Central memory CD8-positive, alpha-beta T cell (primary cell): ENCODE measurements around the gene SOBP.
A peak's percentile ranks its signal among the peaks of the same experiment; 100 is the strongest.

Source experiments
- ATAC-seq: fragments of 150-1000 bp; cut with Tn5 transposase; replicated peaks from 2 replicates; pipeline ENCODE4 v1.10.0; 2022; ENCODE audit warnings: mild to moderate bottlenecking, moderate FRiP score, moderate number of reproducible peaks; ENCODE audit not compliant: poor library complexity, severe bottlenecking; ENCODE audit errors: extremely low read depth
- DNase-seq, 2 donors: peaks; one replicate each; pipeline ENCODE4 v3.0.0; 2021; ENCODE audit warnings: low spot score in 2 of 2
- H3K27ac Mint-ChIP-seq: one replicate; pipeline ENCODE4 v1.8.0; 2022; ENCODE audit warnings: low read depth, mild to moderate bottlenecking, moderate library complexity, mixed read lengths
- H3K27me3 Mint-ChIP-seq: one replicate; pipeline ENCODE4 v1.8.0; 2022; ENCODE audit warnings: mixed read lengths
- H3K36me3 Mint-ChIP-seq: one replicate; pipeline ENCODE4 v1.8.0; 2022; ENCODE audit warnings: mild to moderate bottlenecking, moderate library complexity, mixed read lengths; ENCODE audit not compliant: insufficient read depth
- H3K4me1 Mint-ChIP-seq: one replicate; pipeline ENCODE4 v1.8.0; 2022; ENCODE audit warnings: mixed read lengths
- H3K4me3 Mint-ChIP-seq: one replicate; pipeline ENCODE4 v1.8.0; 2022; ENCODE audit warnings: mild to moderate bottlenecking, moderate library complexity, mixed read lengths
- H3K9me3 Mint-ChIP-seq: one replicate; pipeline ENCODE4 v1.8.0; 2022; ENCODE audit warnings: mixed read lengths

SOBP gene, protein sequence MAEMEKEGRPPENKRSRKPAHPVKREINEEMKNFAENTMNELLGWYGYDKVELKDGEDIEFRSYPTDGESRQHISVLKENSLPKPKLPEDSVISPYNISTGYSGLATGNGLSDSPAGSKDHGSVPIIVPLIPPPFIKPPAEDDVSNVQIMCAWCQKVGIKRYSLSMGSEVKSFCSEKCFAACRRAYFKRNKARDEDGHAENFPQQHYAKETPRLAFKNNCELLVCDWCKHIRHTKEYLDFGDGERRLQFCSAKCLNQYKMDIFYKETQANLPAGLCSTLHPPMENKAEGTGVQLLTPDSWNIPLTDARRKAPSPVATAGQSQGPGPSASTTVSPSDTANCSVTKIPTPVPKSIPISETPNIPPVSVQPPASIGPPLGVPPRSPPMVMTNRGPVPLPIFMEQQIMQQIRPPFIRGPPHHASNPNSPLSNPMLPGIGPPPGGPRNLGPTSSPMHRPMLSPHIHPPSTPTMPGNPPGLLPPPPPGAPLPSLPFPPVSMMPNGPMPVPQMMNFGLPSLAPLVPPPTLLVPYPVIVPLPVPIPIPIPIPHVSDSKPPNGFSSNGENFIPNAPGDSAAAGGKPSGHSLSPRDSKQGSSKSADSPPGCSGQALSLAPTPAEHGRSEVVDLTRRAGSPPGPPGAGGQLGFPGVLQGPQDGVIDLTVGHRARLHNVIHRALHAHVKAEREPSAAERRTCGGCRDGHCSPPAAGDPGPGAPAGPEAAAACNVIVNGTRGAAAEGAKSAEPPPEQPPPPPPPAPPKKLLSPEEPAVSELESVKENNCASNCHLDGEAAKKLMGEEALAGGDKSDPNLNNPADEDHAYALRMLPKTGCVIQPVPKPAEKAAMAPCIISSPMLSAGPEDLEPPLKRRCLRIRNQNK

DNA sequence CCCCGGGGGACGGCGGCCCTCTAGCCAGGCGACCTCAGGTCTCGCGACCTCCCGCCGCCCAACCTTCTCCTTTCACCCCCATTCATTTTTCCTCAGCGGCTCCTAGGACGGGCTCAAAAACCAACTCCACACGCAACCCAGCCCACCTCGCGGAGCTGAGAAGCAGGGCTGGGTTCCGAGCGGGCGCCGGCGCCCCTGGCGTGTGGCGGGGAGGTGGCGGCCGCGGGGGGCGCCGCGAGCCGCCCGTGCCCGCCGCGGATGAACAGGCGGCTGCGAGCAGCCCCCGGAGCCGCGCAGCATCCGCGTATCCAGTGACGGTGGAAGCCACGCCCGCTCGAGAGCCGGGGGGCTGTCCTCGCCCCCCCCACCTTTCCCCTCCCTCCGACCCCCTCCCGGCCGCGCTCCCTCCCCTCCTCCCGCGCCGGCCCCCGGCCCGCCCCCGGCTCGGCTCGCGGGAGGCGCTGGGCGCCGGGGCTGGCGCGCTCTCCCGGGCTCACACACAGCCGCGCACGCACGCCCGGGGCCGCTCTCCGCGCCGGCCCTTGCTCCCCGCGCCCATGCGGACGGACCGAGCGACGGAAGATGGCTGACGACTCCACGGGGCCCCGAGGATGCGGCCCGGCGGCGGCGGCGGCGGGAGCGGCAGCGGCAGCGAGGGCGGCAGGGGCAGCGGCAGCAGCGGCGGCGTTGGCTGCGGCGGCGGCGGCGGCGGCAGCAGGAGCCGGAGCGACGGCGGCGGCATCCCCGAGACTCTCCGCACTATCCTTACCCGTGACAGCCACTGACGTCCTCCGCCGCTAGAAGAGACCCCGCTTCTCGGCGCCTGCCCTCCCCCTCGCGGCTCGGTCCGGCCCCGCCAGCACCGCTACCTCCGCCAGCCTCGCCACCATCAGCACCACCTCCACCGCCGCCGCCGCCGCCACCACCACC is at the start of gene SOBP:
SOBP (plus strand) TSS at position 482 of the 930 bp plus-strand sequence. CDS start 500 bp downstream, outside the sequence.
- Mint-ChIP-seq H3K4me3 (peak within 1 kb of the TSS; percentile 90), H3K4me1 (peaks cover 15% of the 10 kb centered on the region), H3K36me3 (peaks cover 4% of the 10 kb centered on the region), H3K27me3 (peaks cover 44% of the 10 kb centered on the region), H3K9me3 (no peaks in the 10 kb centered on the region), H3K27ac (peak within 1 kb of the TSS; percentile 77)
- ATAC-seq (peak; percentile 50), DNase-seq (no peak)

DNA sequence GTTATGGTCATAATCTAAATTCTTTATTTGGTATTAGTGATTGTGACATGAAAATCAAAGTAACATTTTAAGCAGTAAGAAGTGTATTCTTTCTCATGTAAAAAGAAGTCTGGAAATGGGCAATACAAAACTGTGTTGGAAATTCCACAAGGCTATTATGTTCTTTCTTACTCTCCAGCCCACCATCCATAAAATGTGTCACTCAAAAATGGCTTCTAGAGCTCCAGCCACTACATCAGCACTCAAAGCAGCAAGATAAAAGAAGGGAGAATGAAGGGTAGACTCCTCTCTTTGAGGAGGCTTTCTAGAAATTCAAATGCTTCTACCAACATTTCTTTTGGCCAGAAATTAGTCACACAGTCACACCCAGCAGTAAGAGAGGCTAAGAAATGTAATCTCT is 49.0 kb upstream of the SOBP start:
- Mint-ChIP-seq H3K36me3 (peaks cover 5% of the 10 kb centered on the region), H3K4me3 (no peak overlapping the region), H3K9me3 (no peaks in the 10 kb centered on the region), H3K4me1 (peaks cover 22% of the 10 kb centered on the region), H3K27me3 (no peaks in the 10 kb centered on the region), H3K27ac (no peak overlapping the region)
- DNase-seq (no peak), ATAC-seq (no peak)

DNA sequence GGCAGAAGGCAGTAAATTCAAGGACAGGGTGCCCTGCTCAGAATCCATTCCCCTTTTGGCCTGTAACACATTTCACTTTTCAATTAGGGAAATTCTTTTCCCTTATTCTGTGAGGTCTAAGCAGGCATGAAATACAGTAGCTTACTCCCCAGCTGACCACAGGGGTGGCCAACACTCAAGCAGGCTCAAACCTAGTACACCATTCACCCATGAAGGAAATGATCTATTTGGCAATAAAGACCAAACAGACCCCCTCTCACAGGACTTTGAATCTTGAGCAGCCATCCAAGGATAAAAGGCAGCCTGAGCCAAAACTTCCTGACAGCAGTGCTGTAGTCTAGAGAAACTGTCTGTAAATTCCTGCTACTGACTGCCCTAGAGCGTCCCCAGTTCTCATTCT is 48.2 kb upstream of the SOBP start:
- ATAC-seq: no peak
- Mint-ChIP-seq H3K4me1 (peaks cover 22% of the 10 kb centered on the region), H3K9me3 (no peaks in the 10 kb centered on the region), H3K4me3 (no peak overlapping the region), H3K36me3 (peaks cover 5% of the 10 kb centered on the region), H3K27ac (no peak overlapping the region), H3K27me3 (no peaks in the 10 kb centered on the region)
- no peak for DNase-seq

DNA sequence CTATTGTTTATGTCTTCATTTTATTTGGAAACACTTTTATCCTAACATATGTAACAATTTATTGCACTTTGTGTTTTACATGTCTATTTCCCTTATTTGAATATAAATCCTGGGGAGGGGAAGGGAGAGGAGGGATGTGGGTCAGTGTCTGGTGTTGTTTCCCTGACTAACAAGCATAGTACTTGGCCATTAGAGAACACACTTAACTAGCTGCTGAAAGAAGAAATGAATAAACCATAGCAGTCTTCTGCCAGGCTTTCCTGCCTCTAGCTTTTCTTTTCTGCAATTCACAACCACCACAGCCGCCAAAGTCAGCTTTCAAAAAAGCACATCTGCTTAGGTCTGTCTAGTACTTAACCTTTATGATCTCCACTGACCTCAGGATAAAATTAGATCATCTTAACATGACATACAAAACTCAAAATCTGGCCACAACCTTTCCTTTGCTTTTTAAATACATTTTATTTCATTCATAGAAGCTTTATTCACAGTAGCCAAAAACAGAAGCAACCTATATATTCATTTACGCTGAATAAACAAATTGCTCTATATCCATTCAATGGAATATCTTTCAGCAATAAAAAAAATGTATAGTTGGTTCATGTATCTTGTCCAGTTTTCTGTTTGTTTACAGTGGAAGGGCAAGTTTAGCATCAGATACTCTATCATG is 46.8 kb upstream of the SOBP start:
- H3K27me3 Mint-ChIP-seq: no peaks in the 10 kb centered on the region
- peaks cover under 1% of the 10 kb centered on the region for H3K9me3 Mint-ChIP-seq
- peaks cover 16% of the 10 kb centered on the region for H3K4me1 Mint-ChIP-seq
- H3K4me3 Mint-ChIP-seq: no peak overlapping the region
- H3K27ac Mint-ChIP-seq: no peak overlapping the region
- no peak for ATAC-seq
- DNase-seq: no peak
- peaks cover 7% of the 10 kb centered on the region for H3K36me3 Mint-ChIP-seq

DNA sequence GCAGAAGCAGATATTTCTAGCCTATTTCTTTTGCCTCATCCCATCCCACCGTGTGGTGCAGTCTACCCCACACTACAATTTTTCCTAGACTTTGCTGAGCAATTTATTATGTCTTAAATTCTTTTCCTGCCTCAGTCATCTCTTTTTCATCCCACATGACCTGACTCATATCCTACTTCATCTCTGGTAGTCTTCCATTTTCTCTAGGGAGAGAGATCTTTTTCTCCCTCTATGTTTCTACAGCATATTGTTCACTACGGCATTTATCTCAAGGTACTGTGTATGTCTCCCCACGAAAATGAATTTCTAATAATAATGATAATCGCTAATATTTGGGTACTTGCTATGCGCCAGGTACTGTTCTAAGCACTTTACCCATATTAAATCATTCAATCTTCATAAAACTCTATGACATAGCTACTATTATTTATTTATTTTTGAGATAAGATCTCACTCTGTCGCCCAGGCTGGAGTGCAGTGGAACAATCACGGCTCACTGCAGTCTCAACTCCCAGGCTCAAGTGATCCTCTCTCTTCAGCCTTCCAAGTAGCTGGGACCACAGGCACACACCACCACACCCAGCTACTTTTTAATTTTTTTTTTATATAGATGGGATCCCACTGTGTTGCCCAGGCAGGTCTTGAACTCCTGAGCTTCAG is 46.2 kb upstream of the SOBP start:
- peaks cover 7% of the 10 kb centered on the region for H3K9me3 Mint-ChIP-seq
- no peaks in the 10 kb centered on the region for H3K27me3 Mint-ChIP-seq
- H3K4me1 Mint-ChIP-seq: peaks cover 16% of the 10 kb centered on the region
- H3K4me3 Mint-ChIP-seq: no peak overlapping the region
- H3K27ac Mint-ChIP-seq: no peak overlapping the region
- DNase-seq: no peak
- H3K36me3 Mint-ChIP-seq: peaks cover 7% of the 10 kb centered on the region
- no peak for ATAC-seq

- peaks cover 17% of the 10 kb centered on the region for H3K4me1 Mint-ChIP-seq
- peaks cover 10% of the 10 kb centered on the region for H3K9me3 Mint-ChIP-seq
- DNase-seq (no peak), ATAC-seq (no peak)
- no peak overlapping the region for H3K4me3 Mint-ChIP-seq
- H3K27ac Mint-ChIP-seq: no peak overlapping the region
- H3K27me3 Mint-ChIP-seq: no peaks in the 10 kb centered on the region
- H3K36me3 Mint-ChIP-seq: peaks cover 7% of the 10 kb centered on the region
These were observed 45.6 kb upstream of the SOBP start for GRCh38 chr6:107444277-107444676.

- DNase-seq: no peak
- Mint-ChIP-seq H3K4me1 (peaks cover 14% of the 10 kb centered on the region), H3K4me3 (no peak overlapping the region), H3K27ac (no peak overlapping the region), H3K9me3 (peaks cover 13% of the 10 kb centered on the region), H3K36me3 (peaks cover 7% of the 10 kb centered on the region), H3K27me3 (no peaks in the 10 kb centered on the region)
- ATAC-seq: no peak
These were observed 42.2 kb upstream of the SOBP start for GRCh38 chr6:107447663-107448216.

DNA sequence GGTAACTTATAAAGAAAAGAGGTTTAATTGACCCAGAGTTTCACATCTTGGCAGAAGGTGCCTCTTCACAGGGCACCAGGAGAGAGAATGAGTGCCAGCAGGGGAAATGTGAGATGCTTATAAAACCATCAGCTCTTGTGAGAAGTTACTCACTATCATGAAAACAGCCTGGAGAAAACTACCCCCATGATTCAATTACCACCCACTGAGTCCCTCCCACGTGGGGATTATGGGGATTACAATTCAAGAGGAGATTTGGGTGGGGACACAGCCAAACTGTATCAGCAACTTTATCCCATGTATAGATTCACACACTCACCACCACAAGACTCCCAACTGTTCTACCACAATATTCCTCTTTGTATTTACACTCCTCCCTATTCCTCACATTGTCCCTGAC is 41.1 kb upstream of the SOBP start:
- Mint-ChIP-seq H3K9me3 (peaks cover 13% of the 10 kb centered on the region), H3K27ac (no peak overlapping the region), H3K36me3 (peaks cover 9% of the 10 kb centered on the region), H3K4me3 (no peak overlapping the region), H3K27me3 (no peaks in the 10 kb centered on the region), H3K4me1 (peaks cover 12% of the 10 kb centered on the region)
- no peak for DNase-seq
- ATAC-seq: no peak

DNA sequence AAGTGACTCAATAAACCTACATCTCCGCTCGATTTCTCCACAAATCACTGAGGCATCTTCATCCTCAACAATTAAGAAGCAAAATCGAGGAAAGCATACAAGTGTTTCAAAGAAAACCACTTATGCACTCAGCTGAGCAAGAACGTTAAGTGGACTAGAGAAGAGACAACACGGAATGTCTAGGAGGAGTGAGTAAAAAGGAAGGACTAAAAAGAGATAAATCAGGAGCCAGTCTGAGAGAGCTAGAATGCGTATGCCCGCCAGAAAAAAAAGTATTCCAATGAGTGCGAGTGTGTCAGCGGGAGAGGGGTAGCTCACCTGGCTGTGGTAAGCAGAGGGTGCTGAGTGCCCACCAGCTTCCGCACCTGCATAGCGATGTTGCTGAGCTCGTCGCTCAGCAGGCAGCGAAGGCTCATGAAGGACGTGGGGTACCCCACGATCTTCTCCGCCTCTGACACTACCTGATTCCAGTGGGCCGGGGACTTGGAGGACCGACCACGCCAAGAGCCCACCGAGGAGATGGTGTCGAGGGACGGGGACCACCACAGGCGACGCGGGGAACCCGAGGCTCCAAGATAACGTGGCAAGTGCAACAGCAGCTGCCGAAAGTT is 31.1 kb upstream of the SOBP start:
- H3K27ac Mint-ChIP-seq: peak overlapping the region; percentile 95
- H3K9me3 Mint-ChIP-seq: no peaks in the 10 kb centered on the region
- peaks cover 5% of the 10 kb centered on the region for H3K36me3 Mint-ChIP-seq
- no peaks in the 10 kb centered on the region for H3K27me3 Mint-ChIP-seq
- peak; percentile 30 for ATAC-seq
- H3K4me1 Mint-ChIP-seq: peaks cover 23% of the 10 kb centered on the region
- peak overlapping the region; percentile 96 for H3K4me3 Mint-ChIP-seq
- no peak for DNase-seq

DNA sequence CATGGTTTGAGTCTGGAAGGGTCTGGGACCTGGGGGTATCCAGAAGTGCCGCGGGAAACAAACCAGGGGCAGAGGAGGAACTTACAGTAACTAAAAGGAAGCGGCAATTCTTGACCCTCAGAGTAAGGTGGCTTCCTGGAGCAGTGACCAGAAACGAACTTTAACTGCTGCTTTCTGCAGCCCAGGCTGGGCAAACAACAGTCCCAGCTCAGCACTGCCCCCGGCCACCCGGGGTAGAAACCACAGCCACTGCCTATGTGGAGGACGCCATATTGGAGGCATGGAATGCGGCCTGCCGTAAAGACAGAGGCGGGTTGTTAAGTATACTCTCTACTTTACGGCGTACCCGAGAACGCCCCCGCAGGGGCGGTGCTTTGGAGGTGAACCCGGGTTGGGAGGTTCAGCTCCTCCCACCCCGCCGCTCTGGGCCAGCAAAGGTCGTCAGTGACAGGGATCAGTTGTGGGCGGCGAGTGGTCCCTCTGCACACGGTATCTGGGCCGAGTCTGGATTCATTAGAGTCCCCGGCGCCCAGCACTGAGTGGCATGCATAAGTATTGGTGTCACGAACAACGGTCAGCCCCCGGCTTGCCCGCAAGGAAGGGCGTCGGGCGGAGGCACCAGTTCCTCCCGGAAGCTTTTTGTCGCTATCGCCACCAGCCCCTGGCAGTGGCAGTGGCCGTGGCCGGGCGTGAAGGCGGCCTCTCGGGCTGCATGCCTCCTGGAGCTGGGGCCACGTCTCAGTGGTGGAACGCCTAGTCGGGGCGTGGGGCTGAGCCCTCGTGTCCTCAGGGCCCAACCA is 30.4 kb upstream of the SOBP start, which contains the start of gene PDSS2:
PDSS2 (minus strand) TSS at position 282 of the 800 bp plus-strand sequence; CDS start at position 3, 279 bp downstream.
- Mint-ChIP-seq H3K36me3 (peaks cover 5% of the 10 kb centered on the region), H3K4me3 (peak within 1 kb of the TSS; percentile 96), H3K27ac (peak within 1 kb of the TSS; percentile 95), H3K27me3 (no peaks in the 10 kb centered on the region), H3K4me1 (peaks cover 23% of the 10 kb centered on the region), H3K9me3 (no peaks in the 10 kb centered on the region)
- DNase-seq (peak; percentile 90 to 93), ATAC-seq (peak; percentile 95)
